ENCODE data around the gene FBXL2.
"Not testable (repeated sequence)": the region's sequence is repeated elsewhere in the genome, so short reads cannot be mapped to it uniquely, and the experiment has no call there.

The FBXL2 gene

GRCh38 chr3:33317963-33318709 lies 40.9 kb downstream of the FBXL2 start:
- no peak for DNase-seq

- no peak for DNase-seq
Measured at GRCh38 chr3:33318710-33319380, 41.6 kb downstream of the FBXL2 start.

- DNase-seq = no peak
Measured at GRCh38 chr3:33322412-33322811, 45.2 kb downstream of the FBXL2 start.

- no peak for DNase-seq
Measured at GRCh38 chr3:33331414-33331813, 54.2 kb downstream of the FBXL2 start.

GRCh38 chr3:33334364-33334763 lies 57.1 kb downstream of the FBXL2 start:
- no peak for DNase-seq

- DNase-seq = not testable (repeated sequence)
Measured at GRCh38 chr3:33338936-33339465, 61.8 kb downstream of the FBXL2 start.

- no peak for DNase-seq
Measured at GRCh38 chr3:33339758-33340157, 62.5 kb downstream of the FBXL2 start.

GRCh38 chr3:33355611-33356010 lies 78.4 kb downstream of the FBXL2 start:
- DNase-seq = no peak

- DNase-seq = no peak
Measured at GRCh38 chr3:33358172-33358781, 81.0 kb downstream of the FBXL2 start.

GRCh38 chr3:33360136-33360825 lies 83.0 kb downstream of the FBXL2 start:
- DNase-seq = no peak

- no peak for DNase-seq
Measured at GRCh38 chr3:33363113-33363800, 86.0 kb downstream of the FBXL2 start.

GRCh38 chr3:33364060-33364459 lies 86.8 kb downstream of the FBXL2 start:
- no peak for DNase-seq

GRCh38 chr3:33364531-33365128 lies 87.4 kb downstream of the FBXL2 start:
- DNase-seq = no peak

GRCh38 chr3:33372218-33373081 lies 95.2 kb downstream of the FBXL2 start:
- DNase-seq = peak; percentile 25

- no peak for DNase-seq
Measured at GRCh38 chr3:33373082-33373437, 95.8 kb downstream of the FBXL2 start.

- no peak for DNase-seq
Measured at GRCh38 chr3:33377489-33377888, 100.2 kb downstream of the FBXL2 start.

GRCh38 chr3:33377931-33378330 lies 100.7 kb downstream of the FBXL2 start:
- no peak for DNase-seq

GRCh38 chr3:33380653-33381052 lies 103.4 kb downstream of the FBXL2 start:
- no peak for DNase-seq

GRCh38 chr3:33383951-33384350 lies 106.7 kb downstream of the FBXL2 start:
- no peak for DNase-seq

GRCh38 chr3:33385423-33385822 lies 108.2 kb downstream of the FBXL2 start:
- peak; percentile 10 for DNase-seq

GRCh38 chr3:33386631-33387030 lies 109.4 kb downstream of the FBXL2 start:
- DNase-seq = no peak

Measured in activated gamma-delta T cell treated with Interleukin-2 at 50 U/mL for 16 hours (primary cell).